NCI-H2171 (cell line): ENCODE data around the gene VDAC1.
"Not testable (repeated sequence)": the region's sequence is repeated elsewhere in the genome, so short reads cannot be mapped to it uniquely, and the experiment has no call there.

Source experiments
- DNase-seq: peaks from one replicate; lab custom pipeline; 2025; lab: John Stamatoyannopoulos, UW

Gene VDAC1

GRCh38 chr5:133941456-133942196 lies 63.1 kb downstream of the VDAC1 start:
- DNase-seq: no peak

GRCh38 chr5:133939668-133940067 lies 65.1 kb downstream of the VDAC1 start:
- DNase-seq: no peak

GRCh38 chr5:133938929-133939328 lies 65.8 kb downstream of the VDAC1 start:
- DNase-seq: no peak

GRCh38 chr5:133938039-133938821 lies 66.5 kb downstream of the VDAC1 start:
- no peak for DNase-seq

- not testable (repeated sequence) for DNase-seq
Observed at GRCh38 chr5:133937628-133938027, 67.1 kb downstream of the VDAC1 start.

- no peak for DNase-seq
Observed at GRCh38 chr5:133936651-133937015, 68.1 kb downstream of the VDAC1 start.

GRCh38 chr5:133935991-133936650 lies 68.7 kb downstream of the VDAC1 start:
- not testable (repeated sequence) for DNase-seq

GRCh38 chr5:133935667-133935940 lies 69.2 kb downstream of the VDAC1 start:
- no peak for DNase-seq

- no peak for DNase-seq
Observed at GRCh38 chr5:133934822-133935666, 69.7 kb downstream of the VDAC1 start.

GRCh38 chr5:133934311-133934710 lies 70.5 kb downstream of the VDAC1 start:
- DNase-seq: no peak

- DNase-seq: no peak
Observed at GRCh38 chr5:133933670-133934295, 71.0 kb downstream of the VDAC1 start.

GRCh38 chr5:133933169-133933509 lies 71.6 kb downstream of the VDAC1 start:
- no peak for DNase-seq

- no peak for DNase-seq
Observed at GRCh38 chr5:133932441-133933168, 72.2 kb downstream of the VDAC1 start.

GRCh38 chr5:133931546-133931945 lies 73.2 kb downstream of the VDAC1 start:
- DNase-seq: no peak

GRCh38 chr5:133930813-133931090 lies 74.0 kb downstream of the VDAC1 start:
- DNase-seq: no peak

GRCh38 chr5:133930061-133930812 lies 74.5 kb downstream of the VDAC1 start:
- DNase-seq: no peak

GRCh38 chr5:133928587-133929393 lies 76.0 kb downstream of the VDAC1 start:
- DNase-seq: no peak

- DNase-seq: no peak
Observed at GRCh38 chr5:133927300-133928180, 77.2 kb downstream of the VDAC1 start.
